DMS114 treated with DMSO at 0.1 percent for 48 hours (cell line): Measurements from ENCODE around the gene PRR7.

Experiments used
- DNase-seq: peaks from one replicate; lab custom pipeline; 2025; ENCODE audit not compliant: unreplicated experiment; lab: John Stamatoyannopoulos, UW

PRR7 gene

GRCh38 chr5:177421062-177421798 is 25.4 kb upstream of the PRR7 start:
- DNase-seq: no peak

- DNase-seq: no peak
Measured at GRCh38 chr5:177423671-177424070, 22.9 kb upstream of the PRR7 start.

GRCh38 chr5:177425196-177425800 is 21.3 kb upstream of the PRR7 start:
- DNase-seq: no peak

- peak; percentile 100 for DNase-seq
Measured at GRCh38 chr5:177425801-177426565, 20.6 kb upstream of the PRR7 start.

- DNase-seq: no peak
Measured at GRCh38 chr5:177426566-177427210, 19.9 kb upstream of the PRR7 start, which contains the start of gene GRK6. TSS of gene GRK6 (plus strand) at chr5:177426676. CDS start at chr5:177426846, 170 bp downstream.

GRCh38 chr5:177427211-177427822 is 19.3 kb upstream of the PRR7 start:
- no peak for DNase-seq

- DNase-seq: no peak
Measured at GRCh38 chr5:177427919-177428573, 18.6 kb upstream of the PRR7 start.

- DNase-seq: no peak
Measured at GRCh38 chr5:177428574-177429217, 17.9 kb upstream of the PRR7 start.

- DNase-seq: no peak
Measured at GRCh38 chr5:177429248-177430040, 17.2 kb upstream of the PRR7 start.

GRCh38 chr5:177430140-177430951 is 16.3 kb upstream of the PRR7 start:
- no peak for DNase-seq

- no peak for DNase-seq
Measured at GRCh38 chr5:177430972-177431316, 15.7 kb upstream of the PRR7 start.

GRCh38 chr5:177431317-177432142 is 15.1 kb upstream of the PRR7 start:
- no peak for DNase-seq

GRCh38 chr5:177432143-177432838 is 14.3 kb upstream of the PRR7 start:
- DNase-seq: no peak

- no peak for DNase-seq
Measured at GRCh38 chr5:177432839-177433657, 13.6 kb upstream of the PRR7 start.

GRCh38 chr5:177433658-177434217 is 12.9 kb upstream of the PRR7 start:
- no peak for DNase-seq

GRCh38 chr5:177434437-177434836 is 12.2 kb upstream of the PRR7 start:
- no peak for DNase-seq
